Psoas muscle (tissue), 8 donors: ENCODE measurements around the gene LRRN2. TPM values are rescaled to one million over a fixed set of nuclear protein-coding genes. Genes with fewer than 3 reads are reported as not detected.

Experiments used
- ATAC-seq, 4 donors: fragments of 200-7000 bp; cut with Tn5 transposase; one replicate each; pipeline ENCODE4 v1.9.1; 2020; ENCODE audit warnings: moderate library complexity in 3 of 4, mild to moderate bottlenecking in 2 of 4
- DNase-seq, 2 donors: peaks; one replicate each; pipeline ENCODE4 v3.0.0-alpha.2; 2020
- H3K27ac ChIP-seq: fragments of 200-600 bp; one replicate; pipeline ENCODE4 v1.8.0; 2022
- H3K27me3 ChIP-seq, 3 donors: fragments of 200-600 bp in 1 of 3; one replicate each; pipeline versions ENCODE4 v1.6.1 to v1.8.0; 2013 to 2022; ENCODE audit warnings: low read length in 2 of 3, mild to moderate bottlenecking in 2 of 3, moderate library complexity in 1 of 3; ENCODE audit not compliant: insufficient read depth in 3 of 3
- H3K36me3 ChIP-seq, 2 donors: fragments of 200-600 bp in 1 of 2; one replicate each; pipeline versions ENCODE4 v1.6.1 to v1.8.0; 2013 to 2022; ENCODE audit warnings: low read depth in 1 of 2, mild to moderate bottlenecking in 1 of 2, moderate library complexity in 1 of 2; ENCODE audit not compliant: insufficient read depth in 1 of 2
- H3K4me1 ChIP-seq: fragments of 200-600 bp; one replicate; pipeline ENCODE4 v1.8.0; 2022
- H3K4me3 ChIP-seq: fragments of 200-600 bp; one replicate; pipeline ENCODE4 v1.8.0; 2022; ENCODE audit warnings: mild to moderate bottlenecking
- H3K9me3 ChIP-seq: fragments of 200-600 bp; one replicate; pipeline ENCODE4 v1.8.0; 2022
- CTCF ChIP-seq: fragments of 200-600 bp; IDR thresholded peaks from one replicate; pipeline ENCODE4 v1.8.0; 2022; ENCODE audit warnings: antibody characterized with exemption
- WGBS, 3 donors: extraction: QIAGEN DNeasy Blood & Tissue Kit; methylation state at CpG; one replicate each; pipeline versions ENCODE4 v1.1.6 to v1.1.7; 2013; 5-methylcytosine and 5-hydroxymethylcytosine counted together
- intact Hi-C, 2 donors: fragments of 100-400 bp; cut with DNase I; formaldehyde crosslinking; loops; one replicate each; pipeline versions ENCODE4 v1.11.0 to v1.14.2; 2022
- polyA plus RNA-seq, 3 donors: library from polyadenylated mRNA; stranded (reverse); fragments of 200-250 nt; gene quantifications; one replicate each; pipeline ENCODE4 v1.2.3, GENCODE V29; 2013
- total RNA-seq, 4 donors: library from RNA; stranded (reverse); fragmentation: NEBNext Ultra II Directional in 2 of 4; extraction: Animal tissue kit (Norgen Biotek cat#: 25700) in 2 of 4; gene quantifications; one replicate each; pipeline versions ENCODE4 v1.2.1 to v1.2.4, GENCODE V29; 2021 to 2023
- donor health status: healthy with polysubstance abuse.
- donor health status: DM: no; HTN: no; CAD: no; lungs with moderate emphysema.
- donor health status: Bipolar disorder and iron deficiency.
- donor health status: healthy.
- donor health status: DM: yes; HTN: yes; CAD: no.
- donor health status: DM: no; HTN: no; CAD: no.
- donor health status: DM: no; HTN: no; CAD: no.
- donor health status: DM: yes; HTN: yes; CAD: no.

The LRRN2 gene
- total and polyA plus RNA-seq, 7 donors: 0.71 to 2.2 (median 0.94) TPM

GRCh38 chr1:204688776-204689175 is 3.2 kb upstream of the LRRN2 start:
- ATAC-seq: no peak
- DNase-seq: no peak
- H3K4me1 ChIP-seq: no peaks in the 10 kb centered on the region
- peaks cover 0 to 42% (median 7%) of the 10 kb centered on the region in 3 donors for H3K27me3 ChIP-seq
- no peak overlapping the region for H3K27ac ChIP-seq
- H3K9me3 ChIP-seq: no peaks in the 10 kb centered on the region
- no peak overlapping the region for H3K4me3 ChIP-seq
- intact Hi-C loops: no loop called here
- 85 to 100% (median 92%) methylated on average over 2 of the region's 2 CpGs for WGBS, 3 donors
- H3K36me3 ChIP-seq: no peaks in the 10 kb centered on the region
- TF ChIP-seq CTCF: no peak

- Histone ChIP-seq H3K4me1 (no peaks in the 10 kb centered on the region), H3K27ac (no peak overlapping the region), H3K27me3 (peaks cover 0 to 42% (median 7%) of the 10 kb centered on the region in 3 donors), H3K36me3 (no peaks in the 10 kb centered on the region), H3K4me3 (no peak overlapping the region), H3K9me3 (no peaks in the 10 kb centered on the region)
- intact Hi-C loops: no loop called here
- DNase-seq: no peak
- WGBS, 3 donors: 94 to 96% (median 95%) methylated on average over 2 of the region's 2 CpGs
- no peak for ATAC-seq
- no peak for TF ChIP-seq CTCF
Observed at GRCh38 chr1:204688007-204688406, 2.5 kb upstream of the LRRN2 start.

- no peaks in the 10 kb centered on the region for H3K36me3 ChIP-seq
- ATAC-seq (peak; percentile 36 to 47 (median 40)), DNase-seq (peak in 1 of 2 donors; percentile 30)
- peak overlapping the region; percentile 59 for H3K4me3 ChIP-seq
- no peak for TF ChIP-seq CTCF
- no peaks in the 10 kb centered on the region for H3K9me3 ChIP-seq
- peaks cover 0 to 42% (median 7%) of the 10 kb centered on the region in 3 donors for H3K27me3 ChIP-seq
- WGBS, 3 donors: 1 to 3% (median 2%) methylated on average over 28 to 42 of the region's 42 CpGs
- intact Hi-C loops: no loop called here
- H3K4me1 ChIP-seq: no peaks in the 10 kb centered on the region
- H3K27ac ChIP-seq: no peak overlapping the region
Observed at GRCh38 chr1:204684571-204685235, 835 bp downstream of the LRRN2 start.

- WGBS, 3 donors: 21 to 23% (median 21%) methylated on average over 14 of the region's 14 CpGs
- Histone ChIP-seq H3K36me3 (no peaks in the 10 kb centered on the region), H3K4me3 (peak overlapping the region; percentile 59), H3K27ac (no peak overlapping the region), H3K4me1 (no peaks in the 10 kb centered on the region), H3K9me3 (no peaks in the 10 kb centered on the region), H3K27me3 (peaks cover 0 to 42% (median 7%) of the 10 kb centered on the region in 3 donors)
- no peak for TF ChIP-seq CTCF
- ATAC-seq (no peak), DNase-seq (no peak)
- intact Hi-C loops: no loop called here
Observed at GRCh38 chr1:204684206-204684570, 1.4 kb downstream of the LRRN2 start.
